NCI-H524 treated with DMSO at 0.1 percent for 48 hours (cell line): ENCODE results near the gene MST1R.
"Not testable (repeated sequence)": the region's sequence is repeated elsewhere in the genome, so short reads cannot be mapped to it uniquely, and the experiment has no call there.

Experiments used
- DNase-seq: peaks from one replicate; lab custom pipeline; 2025; lab: John Stamatoyannopoulos, UW

The MST1R gene

DNA sequence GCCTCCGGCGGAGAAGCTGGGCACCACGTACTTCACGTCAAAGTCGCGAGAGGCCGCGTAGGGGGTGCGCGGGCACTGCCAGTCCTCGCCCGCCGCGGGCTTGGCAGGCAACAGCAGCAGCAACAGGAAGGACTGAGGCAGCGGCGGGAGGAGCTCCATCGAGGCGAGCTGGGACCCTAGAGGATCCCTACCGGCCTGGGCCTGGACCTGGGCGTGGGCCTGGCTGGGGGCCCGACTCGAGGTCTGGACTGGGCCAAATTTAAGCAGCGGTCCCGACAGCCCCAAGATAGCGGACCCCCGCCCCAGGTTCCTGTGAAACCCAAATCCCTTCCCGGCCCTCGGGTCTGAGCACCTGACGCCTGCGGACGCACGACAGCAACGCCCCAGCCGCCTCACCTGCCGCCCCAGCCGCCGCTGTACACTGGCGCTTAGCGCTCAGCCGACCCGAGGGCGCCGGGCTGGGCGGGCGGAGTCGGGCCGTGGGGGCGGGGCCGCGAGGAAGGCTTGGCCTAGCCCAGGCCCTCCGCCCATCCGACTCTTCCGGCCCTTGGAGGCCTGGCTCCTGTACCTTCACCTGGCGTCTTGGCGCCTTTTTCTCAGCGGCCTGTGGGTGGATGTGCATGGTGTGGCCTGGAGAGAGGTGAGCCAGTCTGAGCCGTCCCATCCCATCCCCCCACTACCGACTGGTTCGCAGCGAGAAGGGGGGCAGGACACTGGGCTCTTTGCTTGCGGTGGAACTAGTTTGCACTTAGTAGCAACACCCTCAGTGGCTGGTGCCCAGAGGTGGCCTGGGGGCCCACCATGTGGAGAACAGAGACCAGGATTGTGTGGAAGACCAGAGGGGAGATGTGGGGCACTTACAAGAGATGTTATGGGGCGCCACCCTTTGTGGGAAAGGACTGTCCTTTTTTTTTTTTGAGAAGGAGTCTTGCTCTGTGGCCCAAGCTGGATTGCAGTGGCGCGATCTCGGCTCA lies at the start of gene MST1R:
Gene MST1R, minus strand, starts transcription at position 423 of the 974 bp plus-strand sequence. Its CDS starts 264 bp downstream, at position 159.
- no peak for DNase-seq

DNA sequence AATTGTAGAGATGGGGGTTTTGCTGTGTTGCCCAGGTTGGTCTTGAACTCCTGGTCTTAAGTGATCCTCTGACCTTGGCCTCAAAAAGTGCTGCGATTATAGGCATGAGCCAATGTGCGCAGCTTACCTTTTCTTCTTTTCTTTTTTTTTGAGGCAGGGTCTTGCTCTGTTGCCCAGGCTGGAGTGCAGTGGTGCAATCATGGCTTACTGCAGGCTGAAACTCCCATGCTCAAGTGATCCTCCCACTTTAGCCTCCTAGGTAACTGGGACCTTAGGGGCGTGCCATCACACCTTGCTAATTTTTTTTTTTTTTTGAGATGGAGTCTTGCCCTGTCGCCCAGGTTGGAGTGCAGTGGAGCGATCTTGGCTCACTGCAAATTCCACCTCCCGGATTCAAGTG lies 49.3 kb upstream of the MST1R start:
- DNase-seq, result no peak

DNA sequence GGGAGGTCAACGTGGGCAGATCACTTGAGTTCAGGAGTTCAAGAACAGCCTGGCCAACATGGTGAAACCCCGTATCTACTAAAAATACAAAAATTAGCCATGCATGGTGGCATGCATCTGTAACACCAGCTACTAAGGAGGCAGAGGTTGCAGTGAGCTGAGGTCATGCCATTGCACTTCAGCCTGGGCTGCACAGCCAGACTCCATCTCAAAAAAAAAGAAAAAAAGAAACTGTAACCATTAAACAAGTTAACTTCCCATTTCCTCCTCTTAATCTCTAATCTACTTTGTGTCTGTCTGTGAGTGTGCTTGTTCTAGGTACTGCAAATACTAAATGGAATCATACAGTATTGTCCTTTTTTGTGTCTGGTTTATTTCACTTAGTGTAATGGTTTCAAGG lies 39.0 kb upstream of the MST1R start:
- no peak for DNase-seq

DNA sequence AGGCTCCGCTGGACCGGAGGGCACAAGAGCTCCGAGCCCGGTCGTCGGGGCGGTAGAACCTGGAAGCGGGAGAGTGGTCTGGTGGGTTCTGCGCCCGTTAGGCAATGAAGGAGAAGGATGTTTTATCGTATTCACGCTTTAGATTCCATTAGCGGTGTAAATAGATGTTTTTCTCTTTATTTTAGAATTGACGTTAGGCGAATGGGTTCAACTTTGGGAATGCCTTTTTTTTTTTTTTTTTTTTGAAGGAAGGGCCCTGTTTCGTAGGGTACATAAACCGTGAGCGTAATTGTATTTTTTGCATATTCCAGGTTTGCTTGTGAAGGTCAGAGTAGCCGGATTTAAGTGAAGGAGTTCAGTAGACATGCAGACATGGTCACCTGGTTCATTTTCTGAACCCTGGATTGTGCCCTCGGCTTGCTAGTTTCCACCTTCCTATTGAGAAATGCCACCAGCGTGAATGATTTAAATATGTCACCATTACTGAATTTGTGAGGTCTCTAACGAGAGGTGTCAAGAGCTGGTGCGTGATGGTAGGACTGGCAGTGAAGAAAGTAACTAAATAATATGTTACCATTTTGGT lies 37.1 kb upstream of the MST1R start:
- no peak for DNase-seq

DNA sequence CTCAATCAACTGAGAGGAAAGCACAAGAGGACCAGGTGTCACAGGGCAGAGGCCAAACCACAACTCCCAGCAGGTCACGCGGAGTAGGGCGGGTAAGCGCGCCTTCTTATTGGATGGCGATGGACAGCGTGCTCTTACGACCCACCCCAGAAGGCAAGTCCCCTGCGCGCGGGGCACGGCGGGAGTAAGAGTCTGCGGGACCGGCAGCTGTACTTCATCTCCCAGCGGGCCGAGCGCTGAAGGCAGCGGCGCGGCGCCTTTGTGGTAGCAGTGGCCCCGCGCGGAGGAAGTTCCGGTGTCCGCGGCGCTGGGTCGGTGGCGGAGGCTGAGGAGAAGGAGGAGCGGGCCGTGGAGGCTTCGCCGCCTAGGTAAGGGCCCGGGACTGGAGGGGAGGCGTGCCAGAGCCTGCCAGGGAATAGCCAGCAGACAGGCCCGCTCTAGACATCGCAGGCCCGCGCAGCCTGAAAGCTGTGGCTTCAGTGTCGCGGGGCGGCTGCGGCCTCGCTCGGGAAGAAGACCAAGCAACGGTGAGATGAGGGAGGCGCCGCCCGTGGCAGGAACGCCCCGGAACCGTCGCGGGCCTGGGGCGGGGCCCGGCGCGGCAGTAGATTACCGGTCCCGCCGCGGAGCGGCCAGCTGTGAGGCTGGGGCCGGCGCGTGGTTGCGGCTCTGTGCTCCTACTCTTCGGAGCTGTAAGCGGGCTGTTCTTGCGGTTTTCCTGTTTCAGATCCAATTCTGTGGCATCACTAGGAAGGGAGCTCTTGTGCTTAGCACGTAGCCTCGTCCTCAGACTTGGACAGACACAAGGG lies 36.4 kb upstream of the MST1R start, which contains the start of gene RBM6:
Gene RBM6, plus strand, starts transcription at position 293 of the 809 bp plus-strand sequence. CDS start 22,492 bp downstream, outside the sequence.
- peak; percentile 89 for DNase-seq

DNA sequence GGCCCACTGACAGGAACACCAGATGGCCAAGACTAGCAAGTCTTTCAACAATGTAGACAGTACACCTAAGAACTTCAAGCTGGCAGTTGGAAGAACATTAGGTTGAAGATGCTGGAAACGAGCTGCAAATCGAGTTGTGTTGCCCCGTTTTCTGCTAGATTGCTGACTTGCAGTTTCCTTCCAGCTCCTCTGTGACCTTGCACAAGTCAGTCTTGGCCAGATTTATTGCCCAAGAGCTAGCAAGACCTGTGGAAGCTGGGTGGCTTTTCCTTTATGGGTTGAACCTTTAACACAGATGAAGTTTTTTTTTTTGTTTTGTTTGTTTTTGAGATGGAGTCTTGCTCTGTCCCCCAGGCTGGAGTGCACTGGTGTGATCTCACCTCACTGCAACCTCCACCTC lies 33.4 kb upstream of the MST1R start:
- DNase-seq, result no peak

DNA sequence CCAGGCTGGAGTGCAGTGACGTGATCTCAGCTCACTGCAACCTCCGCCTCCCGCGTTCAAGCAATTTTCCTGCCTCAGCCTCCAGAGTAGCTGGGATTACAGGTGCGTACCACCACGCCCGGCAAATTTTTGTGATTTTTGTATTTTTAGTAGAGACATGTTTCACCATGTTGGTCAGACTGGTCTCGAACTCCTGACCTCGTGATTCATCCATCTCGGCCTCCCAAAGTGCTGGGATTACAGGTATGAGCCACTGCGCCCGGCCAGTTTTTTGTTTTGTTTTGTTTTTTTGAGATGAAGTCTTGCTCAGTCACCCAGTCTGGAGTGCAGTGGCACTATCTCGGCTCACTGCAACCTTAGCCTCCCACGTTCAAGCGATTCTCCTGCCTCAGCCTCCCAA lies 28.6 kb upstream of the MST1R start:
- DNase-seq, result not testable (repeated sequence)

DNA sequence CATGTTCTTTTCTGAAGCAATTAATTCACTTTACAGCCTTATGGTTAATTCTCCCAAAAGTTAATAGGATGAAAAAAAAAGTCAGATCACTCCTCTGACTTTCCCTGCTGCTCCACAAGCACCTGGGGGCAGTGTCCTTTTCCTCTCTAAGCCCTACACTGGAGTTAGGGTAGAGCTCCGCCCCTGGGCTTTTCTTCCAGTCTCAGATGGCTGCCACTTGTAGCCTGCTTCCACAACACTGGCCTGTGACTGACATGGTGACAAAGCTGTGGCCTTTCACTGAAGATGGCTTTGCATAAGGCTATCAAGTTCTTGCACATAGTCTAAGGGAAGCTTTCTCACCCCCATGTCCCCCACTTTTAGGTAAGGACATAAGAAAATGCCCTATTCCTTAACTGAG lies 27.2 kb upstream of the MST1R start:
- no peak for DNase-seq

DNA sequence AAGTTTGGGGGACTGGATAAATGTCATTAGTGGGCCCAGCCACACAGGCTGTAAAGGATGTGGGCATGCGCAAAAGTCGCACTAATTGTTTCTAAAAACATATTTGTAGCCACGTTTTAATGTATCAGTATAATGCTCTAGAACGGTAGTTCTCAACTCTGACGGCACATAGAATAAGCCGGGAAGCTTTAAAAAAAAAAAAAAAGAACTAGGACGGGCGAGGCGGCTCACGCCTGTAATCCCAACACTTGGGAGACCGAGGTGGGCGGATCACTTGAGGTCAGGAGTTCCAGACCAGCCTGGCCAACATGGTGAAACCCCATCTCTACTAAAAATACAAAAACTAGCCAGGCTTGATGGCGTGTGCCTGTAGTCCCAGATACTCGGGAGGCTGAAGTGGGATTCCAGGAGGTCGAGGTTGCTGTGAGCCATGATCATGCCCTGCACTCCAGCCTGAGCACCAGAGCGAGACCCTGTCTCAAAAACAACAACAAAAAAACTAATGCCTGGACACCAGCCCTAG lies 26.6 kb upstream of the MST1R start:
- no peak for DNase-seq

DNA sequence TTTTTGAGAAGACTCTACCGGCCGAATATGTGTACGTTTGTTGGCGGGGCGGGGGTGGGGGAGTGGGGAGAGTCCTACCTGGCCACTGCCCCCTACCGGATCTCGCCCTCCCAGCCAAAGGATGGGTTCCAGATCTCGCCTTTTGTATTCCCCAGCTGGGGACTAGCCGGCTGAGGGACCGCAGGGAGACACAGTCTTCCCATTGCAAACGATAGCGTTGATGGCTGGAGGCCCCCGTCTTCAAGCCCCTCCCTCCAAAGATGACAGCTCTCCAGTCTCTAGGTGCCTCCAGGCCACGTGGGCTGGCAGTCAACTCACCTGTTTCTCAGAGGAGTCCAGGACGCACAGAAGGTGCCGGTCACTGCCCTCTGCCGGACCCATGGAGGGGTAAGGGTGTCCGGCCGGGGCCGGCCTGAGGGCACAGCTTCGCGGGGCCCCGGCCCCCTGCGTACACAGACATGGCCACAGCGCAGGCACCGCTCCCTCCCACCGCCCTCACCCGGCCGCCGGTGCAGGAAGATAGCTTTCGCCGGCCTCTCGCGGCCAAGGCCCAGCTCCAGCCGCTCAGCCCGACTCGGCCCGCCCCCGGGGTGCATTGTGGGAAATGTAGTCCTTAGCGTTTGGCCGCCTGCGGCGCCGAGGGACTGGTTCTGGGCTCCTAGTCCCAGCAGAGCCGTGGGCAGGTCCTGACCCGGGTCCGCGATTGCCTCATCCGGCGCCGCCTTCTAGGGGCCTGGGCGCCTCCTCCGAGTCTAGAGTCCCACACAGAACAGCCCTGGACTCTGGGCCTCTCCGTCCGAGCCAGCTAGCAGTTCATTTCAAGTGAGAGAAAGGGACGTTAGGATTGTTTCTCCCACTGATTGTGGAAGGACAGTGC lies 25.9 kb upstream of the MST1R start, which contains the start of gene MON1A:
Gene MON1A, minus strand, starts transcription at position 521 of the 877 bp plus-strand sequence. CDS start 16,465 bp downstream, outside the sequence.
- DNase-seq, result peak; percentile 50

DNA sequence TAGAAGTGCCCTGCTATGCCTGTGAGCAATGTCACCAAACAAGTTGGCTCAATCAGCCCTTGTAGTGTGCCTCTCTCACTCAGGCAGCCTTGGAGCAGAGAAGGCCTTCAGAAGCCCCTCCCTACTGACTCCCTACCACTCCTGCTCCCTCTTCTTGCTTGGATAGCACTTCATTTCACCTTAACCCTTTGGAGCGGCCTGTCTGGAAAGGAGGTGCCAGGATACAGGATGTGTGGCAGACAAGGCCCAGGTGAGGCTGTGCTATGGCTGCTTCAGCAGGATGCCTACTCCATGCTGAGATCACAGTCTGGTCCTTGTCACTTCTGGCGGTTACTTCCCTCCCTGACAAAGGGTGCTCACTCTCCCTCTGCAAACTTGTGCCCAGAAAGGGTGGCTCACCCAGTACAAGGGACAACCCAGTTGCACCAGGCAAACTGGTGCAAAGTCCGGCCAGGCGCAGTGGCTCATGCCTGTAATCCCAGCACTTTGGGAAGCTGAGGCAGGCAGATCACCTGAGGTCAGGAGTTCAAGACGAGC lies 24.9 kb upstream of the MST1R start:
- DNase-seq, result no peak

DNA sequence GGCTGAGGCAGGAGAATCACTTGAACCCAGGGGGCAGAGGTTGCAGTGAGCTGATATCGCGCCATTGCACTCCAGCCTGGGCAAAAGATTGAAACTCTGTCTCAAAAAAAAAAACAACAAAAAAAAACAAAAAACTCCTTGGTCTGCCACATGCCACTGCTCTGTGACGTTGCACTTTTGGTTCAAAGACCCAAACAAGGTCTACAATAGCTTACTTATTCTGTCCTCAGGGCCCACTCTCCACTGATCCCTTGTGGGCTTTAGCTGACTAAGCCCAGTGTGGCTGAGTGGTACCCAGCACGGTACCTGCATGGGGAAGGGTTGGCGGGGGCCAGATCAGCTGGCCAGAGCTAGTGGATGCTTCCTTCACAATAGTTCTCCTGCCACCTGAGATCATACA lies 24.1 kb upstream of the MST1R start:
- no peak for DNase-seq

DNA sequence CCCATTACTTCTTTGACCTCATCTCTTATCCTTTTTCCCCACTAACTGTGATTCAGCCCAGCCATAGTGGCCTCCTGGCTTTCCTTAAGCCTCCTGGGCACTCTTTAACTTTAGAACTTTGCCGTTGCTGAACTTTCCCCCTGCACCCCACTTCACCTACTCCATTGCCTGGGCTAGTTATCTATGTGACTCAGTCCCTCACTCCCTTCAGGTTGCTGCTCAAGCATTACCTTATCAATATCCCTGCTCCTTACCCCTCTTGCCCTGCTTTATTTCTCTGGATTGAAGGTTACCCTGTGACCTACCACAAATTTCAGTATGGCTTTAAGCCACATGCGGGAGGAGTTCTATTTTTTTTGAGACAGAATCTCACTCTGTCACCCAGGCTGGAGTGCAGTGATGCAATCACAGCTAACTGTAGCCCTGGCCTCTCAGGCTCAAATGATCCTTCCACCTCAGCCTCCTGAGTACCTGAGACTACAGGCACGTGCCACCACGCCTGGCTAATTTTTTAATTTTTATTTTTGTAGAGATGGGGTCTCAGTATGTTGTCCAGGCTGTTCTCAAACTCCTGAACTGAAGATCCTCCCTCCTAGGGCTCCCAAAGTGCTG lies 22.6 kb upstream of the MST1R start:
- DNase-seq, result no peak

DNA sequence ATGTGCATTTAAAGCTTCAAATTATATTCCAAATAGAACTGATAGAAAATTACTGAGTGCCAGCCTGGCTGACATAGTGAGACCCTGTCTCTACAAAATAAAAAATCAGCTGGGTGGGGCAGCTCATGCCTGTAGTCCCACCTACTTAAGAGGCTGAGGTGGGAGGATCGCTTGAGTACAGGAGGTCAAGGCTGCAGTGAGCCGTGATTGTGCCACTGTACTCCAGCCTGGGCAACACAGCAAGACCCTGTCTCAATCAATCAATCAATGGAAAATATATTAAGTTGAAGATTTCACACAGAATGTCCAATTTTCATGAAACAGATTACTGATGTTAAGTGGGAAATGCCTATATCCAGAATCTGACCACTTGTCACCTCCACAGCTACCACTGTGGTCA lies 21.8 kb upstream of the MST1R start:
- DNase-seq, result no peak

DNA sequence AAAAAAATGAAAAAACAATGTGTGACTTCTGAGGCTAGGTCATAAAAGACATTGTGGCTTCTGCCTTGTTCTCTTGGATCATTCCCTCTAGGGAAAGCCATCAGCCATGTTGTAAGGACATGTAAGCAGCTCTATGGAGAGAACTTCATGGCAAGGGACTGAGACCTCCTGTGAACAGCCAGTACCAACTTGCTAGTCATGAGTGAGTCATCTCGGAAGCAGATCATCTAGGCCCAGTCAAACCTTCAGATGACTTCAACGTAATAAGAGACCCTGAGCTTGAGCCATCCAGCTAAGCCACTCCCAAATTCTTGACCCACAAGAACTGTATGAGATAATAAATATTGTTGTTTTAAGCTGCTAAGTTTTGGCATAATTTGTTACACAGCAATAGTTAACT lies 21.0 kb upstream of the MST1R start:
- no peak for DNase-seq

DNA sequence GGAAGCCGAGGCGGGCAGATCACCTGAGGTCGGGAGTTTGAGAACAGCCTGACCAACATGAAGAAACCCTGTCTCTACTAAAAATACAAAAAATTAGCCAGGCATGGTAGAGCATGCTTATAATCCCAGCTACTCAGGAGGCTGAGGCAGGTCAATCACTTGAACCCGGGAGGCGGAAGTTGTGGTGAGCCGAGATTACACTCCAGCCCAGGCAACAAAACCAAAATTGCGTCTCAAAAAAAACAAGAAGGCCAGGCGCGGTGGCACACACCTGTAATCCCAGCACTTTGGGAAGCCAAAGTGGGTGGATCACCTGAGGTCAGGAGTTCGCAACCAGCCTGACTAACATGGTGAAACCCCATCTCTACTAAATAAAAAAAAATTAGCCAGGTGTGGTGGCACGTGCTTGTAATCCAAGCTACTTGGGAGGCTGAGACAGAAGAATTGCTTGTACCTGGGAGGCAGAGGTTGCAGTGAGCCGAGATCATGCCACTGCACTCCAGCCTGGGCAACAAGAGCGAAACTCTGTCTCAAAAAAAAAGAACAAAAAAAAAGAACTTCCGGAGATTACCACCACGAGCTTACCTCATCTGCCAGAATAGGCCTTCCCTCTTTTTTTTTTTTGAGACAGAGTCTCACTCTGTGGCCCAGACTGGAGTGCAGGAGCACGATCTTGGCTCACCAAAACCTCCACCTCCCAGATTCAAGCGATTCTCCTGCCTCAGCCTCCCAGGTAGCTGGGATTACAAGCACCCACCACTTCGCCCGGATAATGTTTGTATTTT lies 14.3 kb upstream of the MST1R start:
- not testable (repeated sequence) for DNase-seq

DNA sequence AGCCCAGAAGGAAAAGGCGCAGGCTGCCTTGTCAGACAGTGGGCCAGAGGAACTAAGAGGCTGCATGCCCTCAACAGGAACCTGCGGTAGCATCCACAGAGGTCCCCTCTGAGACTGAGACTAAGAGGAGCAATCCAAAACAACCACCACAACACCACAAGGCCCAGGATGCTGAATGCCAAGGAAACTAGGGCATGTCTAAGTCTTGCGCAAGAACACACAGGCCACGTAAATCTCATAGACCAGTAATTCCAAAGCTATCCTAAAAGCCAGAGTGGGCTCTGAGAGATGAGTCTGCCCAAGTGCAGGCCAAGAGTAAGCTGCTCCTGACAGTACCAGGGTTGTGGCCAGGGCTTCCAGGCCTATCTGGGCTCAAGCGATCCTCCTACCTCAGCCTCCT lies 13.0 kb upstream of the MST1R start:
- no peak for DNase-seq

DNA sequence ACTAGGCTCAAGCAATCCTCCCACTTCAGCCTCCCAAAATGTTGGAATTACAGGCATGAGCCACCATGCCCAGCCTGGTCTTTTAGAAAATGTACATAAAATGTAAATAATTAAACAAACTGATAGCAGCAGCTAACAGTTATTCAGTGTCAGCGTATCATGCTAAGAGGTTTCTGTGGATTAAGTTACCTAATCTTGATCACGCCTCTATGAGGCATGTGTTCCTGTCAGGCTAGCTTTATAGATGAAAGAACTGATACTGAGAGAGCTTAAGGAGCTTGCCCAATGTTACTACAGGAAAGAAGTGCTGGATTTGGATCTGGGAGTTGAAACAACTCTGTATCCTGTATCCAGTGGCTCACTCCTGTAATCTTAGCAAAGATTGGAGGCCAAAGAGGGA lies 11.2 kb upstream of the MST1R start:
- no peak for DNase-seq

DNA sequence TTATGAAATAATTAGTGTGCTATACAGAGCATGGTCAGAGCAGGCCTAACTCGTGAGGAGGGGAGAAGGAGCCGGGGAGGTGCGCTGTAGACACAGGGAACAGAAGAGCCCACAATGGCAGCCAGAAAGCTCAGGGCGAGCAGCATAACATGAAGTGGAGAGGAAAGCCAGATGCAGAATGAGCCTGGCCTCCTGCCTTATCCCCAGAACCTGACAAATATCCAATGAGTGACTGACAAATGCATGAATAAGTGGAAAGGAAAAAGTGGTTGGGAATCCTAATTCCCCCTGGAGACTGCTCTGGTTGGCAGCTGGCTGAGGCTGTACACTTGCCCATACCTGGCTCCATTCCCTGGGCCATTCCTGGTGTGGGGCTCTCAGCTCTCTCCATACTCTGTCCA lies 9.2 kb upstream of the MST1R start:
- peak; percentile 63 for DNase-seq

DNA sequence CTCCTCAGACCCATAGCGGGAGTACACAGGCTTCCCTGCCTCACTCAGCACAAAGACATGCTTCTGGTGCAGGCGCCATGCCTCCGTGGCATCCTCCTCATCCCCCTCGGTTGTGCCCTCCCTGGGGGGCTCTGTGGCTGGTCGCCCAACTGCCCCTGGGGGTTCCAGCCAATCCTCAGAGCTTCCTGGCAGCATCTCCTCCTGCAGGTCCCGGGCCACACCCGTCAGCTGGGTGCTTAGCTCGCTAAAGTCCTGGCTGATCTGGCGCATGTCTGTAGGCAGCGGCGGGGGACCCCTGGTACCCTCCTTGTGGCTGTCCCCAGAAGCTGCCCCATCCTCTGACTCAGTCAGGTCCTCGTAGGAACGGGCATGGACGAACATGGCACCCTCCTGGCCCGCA lies 7.9 kb upstream of the MST1R start:
- no peak for DNase-seq
